ENCODE results near the gene TMEM184A.

The TMEM184A gene

DNA sequence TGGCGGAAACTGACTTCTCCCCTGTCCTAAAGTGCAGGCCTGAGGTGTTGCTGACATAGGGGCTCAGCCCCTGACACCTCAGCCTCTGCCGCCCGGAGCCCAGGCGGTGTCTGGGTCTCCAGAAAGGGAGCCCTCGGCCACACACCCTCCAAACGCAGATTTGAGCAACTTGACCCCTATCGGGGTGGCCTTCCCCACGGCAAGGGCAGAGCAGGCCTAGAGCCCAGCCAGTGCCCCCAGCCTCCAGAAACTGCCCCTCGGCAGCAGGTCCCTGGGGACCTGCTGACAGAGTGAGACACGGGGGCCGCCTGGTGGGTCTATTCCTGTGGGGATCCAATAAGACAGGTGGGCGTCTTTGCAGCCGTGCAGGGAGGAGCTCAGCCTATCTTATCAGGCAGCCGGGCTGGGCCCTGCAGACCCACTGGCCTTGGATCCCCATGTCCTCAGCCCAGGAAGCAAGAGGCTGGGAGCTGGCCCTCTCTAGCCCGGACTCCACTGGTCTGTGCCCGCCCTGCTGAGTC lies 11.0 kb downstream of the TMEM184A start:
- DNase-seq (ENCODE audit: low spot score): no peak
- in situ Hi-C loops (cut with MboI; ENCODE audit: low pct_unique_long_range_greater_than_20kb, low sequenced_read_pairs, unreplicated experiment): no loop called here
- TF ChIP-seq, protein P1, sequence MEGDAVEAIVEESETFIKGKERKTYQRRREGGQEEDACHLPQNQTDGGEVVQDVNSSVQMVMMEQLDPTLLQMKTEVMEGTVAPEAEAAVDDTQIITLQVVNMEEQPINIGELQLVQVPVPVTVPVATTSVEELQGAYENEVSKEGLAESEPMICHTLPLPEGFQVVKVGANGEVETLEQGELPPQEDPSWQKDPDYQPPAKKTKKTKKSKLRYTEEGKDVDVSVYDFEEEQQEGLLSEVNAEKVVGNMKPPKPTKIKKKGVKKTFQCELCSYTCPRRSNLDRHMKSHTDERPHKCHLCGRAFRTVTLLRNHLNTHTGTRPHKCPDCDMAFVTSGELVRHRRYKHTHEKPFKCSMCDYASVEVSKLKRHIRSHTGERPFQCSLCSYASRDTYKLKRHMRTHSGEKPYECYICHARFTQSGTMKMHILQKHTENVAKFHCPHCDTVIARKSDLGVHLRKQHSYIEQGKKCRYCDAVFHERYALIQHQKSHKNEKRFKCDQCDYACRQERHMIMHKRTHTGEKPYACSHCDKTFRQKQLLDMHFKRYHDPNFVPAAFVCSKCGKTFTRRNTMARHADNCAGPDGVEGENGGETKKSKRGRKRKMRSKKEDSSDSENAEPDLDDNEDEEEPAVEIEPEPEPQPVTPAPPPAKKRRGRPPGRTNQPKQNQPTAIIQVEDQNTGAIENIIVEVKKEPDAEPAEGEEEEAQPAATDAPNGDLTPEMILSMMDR (IDR thresholded peaks at IDR 0.05; ENCODE audit: extremely low read depth, insufficient read depth, missing control alignments): no peak

DNA sequence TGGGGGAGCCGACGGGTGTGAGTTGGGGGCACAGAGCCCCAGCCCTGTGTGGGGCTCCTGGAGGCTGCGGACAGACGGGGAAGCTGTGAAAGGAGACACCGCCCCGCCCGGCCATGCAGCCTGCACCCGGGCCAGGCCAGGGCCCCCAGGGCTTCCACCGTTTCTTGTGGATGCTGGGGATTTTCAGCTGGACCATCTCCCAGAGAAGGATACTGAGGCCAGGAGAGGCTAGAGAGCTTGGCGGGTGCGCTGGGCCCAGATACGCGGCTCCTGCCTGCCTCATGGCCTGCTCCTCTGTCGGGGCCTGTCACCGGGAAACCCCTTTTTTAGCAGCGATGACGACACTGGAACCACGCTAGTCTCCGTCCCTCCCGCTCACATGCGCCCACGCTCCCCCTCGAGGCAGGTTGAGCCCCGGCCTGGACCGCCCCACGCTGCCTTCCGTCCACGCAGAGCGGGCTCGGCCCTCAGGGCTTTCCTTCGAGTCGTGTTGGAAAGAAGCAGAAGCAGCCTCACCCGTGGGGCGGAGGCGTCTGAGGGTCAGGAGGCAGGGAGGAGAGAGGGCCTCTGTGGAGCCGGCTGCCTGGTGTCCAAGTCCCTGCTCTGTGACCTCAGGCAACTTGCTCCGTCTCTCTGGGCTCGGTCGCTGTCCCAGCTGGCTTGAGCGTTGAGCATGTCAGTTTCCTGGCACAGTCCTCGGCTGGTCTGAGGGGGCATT lies 11.7 kb downstream of the TMEM184A start:
- no peak for DNase-seq (ENCODE audit: low spot score)
- in situ Hi-C loops (cut with MboI; ENCODE audit: low pct_unique_long_range_greater_than_20kb, low sequenced_read_pairs, unreplicated experiment): no loop called here
- TF ChIP-seq, protein P1 (IDR thresholded peaks at IDR 0.05; ENCODE audit: extremely low read depth, insufficient read depth, missing control alignments): no peak

DNA sequence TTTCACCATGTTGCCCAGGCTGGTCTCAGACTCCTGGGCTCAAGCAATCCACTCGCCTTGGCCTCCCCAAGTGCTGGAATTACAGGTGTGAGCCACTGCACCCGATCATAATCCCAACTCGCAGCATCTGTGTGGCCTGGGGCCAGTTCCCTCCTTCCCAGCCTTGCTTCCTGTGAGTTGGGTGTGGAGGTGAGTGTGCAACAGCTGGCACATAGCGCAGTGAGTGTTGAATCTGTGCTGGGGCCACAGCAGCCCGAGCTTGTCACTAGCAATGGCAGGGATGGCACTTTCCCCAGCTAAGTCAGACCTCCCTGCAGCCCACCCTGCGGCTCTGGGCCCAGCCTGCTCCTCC lies 12.2 kb downstream of the TMEM184A start:
- TF ChIP-seq, protein P1 (IDR thresholded peaks at IDR 0.05; ENCODE audit: extremely low read depth, insufficient read depth, missing control alignments): no peak
- no peak for DNase-seq (ENCODE audit: low spot score)
- in situ Hi-C loops (cut with MboI; ENCODE audit: low pct_unique_long_range_greater_than_20kb, low sequenced_read_pairs, unreplicated experiment): no loop called here

DNA sequence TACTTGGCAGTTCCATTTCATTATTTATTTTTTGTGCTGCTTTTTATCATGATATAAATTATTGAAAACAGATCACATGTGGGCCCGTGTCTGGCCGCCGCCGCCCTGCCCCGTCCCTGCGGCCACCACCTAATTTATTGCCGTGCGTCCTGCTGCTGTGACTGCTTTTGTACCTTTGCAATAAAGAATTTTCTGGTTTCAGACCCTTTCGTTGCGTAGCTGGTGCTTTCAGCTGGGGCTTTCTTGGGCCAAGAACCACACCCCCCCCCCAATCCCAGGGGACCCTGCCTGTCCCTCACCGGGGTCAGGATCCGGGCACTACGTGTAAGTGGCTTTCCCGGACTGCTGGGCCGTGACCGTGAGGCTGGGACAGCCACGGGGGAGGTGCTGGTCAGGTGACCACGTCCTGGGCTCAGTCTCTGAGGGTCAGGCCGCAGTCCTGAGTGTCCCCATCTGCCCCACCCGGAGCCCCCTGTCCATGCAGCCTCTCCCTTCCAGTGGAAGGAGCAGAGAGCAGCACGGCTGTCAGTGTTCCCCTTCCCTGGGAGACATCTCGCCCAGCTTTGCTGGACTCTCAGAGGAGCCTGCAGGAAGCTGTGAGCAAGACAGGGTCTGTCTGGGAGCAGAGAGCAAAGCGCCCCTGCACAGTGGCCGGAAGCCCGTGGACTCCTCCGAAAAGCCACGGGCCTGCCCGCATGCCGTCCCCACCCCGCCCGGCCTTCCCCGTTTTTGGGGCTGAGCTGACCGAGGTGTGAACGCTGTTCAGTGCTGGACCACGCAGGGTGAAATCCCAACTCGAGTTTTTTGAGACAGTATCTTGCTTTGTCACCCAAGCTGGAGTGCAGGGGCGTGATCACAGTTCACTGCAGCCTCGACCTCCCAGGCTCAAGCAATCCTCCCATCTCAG lies 12.9 kb downstream of the TMEM184A start:
- TF ChIP-seq, protein P1 (IDR thresholded peaks at IDR 0.05; ENCODE audit: extremely low read depth, insufficient read depth, missing control alignments): no peak
- in situ Hi-C loops (cut with MboI; ENCODE audit: low pct_unique_long_range_greater_than_20kb, low sequenced_read_pairs, unreplicated experiment): no loop called here
- no peak for DNase-seq (ENCODE audit: low spot score)

DNA sequence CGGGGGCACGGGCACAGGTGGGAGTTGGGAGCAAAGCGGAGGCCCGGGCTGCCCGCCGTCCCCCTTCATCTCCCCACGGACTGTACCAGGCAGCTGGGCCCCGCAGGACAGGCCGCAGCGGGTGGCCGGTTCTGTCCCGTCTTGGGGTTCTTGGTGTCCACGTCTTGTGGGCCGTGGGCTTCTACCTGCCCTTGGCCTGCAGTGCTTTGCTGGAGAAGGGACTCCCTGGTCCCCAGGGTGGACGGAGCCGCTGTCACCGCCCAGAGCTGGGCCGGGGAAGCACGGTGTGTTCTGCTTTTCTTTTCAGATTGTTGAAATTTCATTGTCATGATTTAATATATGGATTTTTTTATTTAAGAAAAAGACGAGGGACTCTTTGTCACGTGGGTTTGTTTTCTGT lies 13.7 kb downstream of the TMEM184A start:
- in situ Hi-C loops (cut with MboI; ENCODE audit: low pct_unique_long_range_greater_than_20kb, low sequenced_read_pairs, unreplicated experiment): no loop called here
- no peak for DNase-seq (ENCODE audit: low spot score)
- TF ChIP-seq, protein P1 (IDR thresholded peaks at IDR 0.05; ENCODE audit: extremely low read depth, insufficient read depth, missing control alignments): no peak

DNA sequence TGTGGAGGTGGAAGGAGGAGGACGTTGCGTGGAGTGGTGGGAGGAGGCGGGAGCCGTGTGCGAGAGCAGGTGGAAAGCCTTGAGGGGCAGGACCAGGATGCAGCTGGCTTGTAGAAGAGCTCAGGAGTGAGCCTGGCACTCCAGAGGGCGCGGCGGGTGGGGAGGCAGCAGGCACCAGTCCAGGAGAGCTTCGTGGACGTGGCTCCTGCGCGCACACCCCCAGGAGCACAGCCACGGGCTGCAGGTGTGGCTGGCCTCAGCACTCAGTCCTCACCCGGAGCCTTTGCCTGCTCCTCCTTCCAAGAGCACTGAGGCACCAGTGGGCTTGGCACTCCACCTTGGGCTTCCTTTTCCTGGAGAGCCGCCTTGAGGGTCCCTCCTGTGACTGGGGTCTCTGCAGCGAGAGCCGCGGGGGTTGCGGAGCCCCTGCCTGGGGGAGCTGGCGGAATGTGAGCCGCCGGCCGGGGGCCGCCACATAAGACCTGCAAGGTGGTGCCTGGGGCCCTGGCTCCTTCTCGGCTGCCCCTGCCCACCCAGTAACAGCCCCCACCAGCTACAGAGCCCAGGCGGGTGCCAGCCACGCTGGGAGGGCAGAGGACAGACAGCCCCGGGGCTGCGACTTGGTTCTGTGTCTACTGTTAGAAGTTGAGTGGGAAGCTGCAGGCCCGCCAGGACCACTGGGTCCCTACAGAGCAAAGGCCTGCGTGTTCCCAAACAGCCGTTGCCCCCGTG lies 14.4 kb downstream of the TMEM184A start:
- in situ Hi-C loops (cut with MboI; ENCODE audit: low pct_unique_long_range_greater_than_20kb, low sequenced_read_pairs, unreplicated experiment): no loop called here
- no peak for DNase-seq (ENCODE audit: low spot score)
- TF ChIP-seq, protein P1 (IDR thresholded peaks at IDR 0.05; ENCODE audit: extremely low read depth, insufficient read depth, missing control alignments): no peak

All from GM13977 (cell line).